BJ (cell line): ENCODE results near the gene PABPC1L. TPM values are rescaled to one million over a fixed set of nuclear protein-coding genes. Genes with fewer than 3 reads are reported as not detected.
A peak's percentile ranks its signal among the peaks of the same experiment; 100 is the strongest.
"Not testable (repeated sequence)": the region's sequence is repeated elsewhere in the genome, so short reads cannot be mapped to it uniquely, and the experiment has no call there.

Source experiments
- CTCF ChIA-PET: fragments of 350-600 bp; formaldehyde crosslinking; extraction: SDS; loops from one replicate; lab custom pipeline; 2021; ENCODE audit warnings: antibody characterized with exemption, inconsistent platforms; lab: Yijun Ruan, JAX
- POLR2A ChIA-PET: fragments of 300-600 bp; sonication (Branson Sonifier 250); formaldehyde crosslinking; extraction: SDS; loops from one replicate; lab custom pipeline; 2021; ENCODE audit warnings: antibody characterized with exemption; lab: Charles Lee
- DNase-seq: peaks from one replicate; pipeline ENCODE4 v3.0.0-alpha.2; 2011; ENCODE audit warnings: low read depth
- H3K27me3 ChIP-seq: 2 replicates; pipeline ENCODE4 v1.6.0; 2011; ENCODE audit warnings: low read length; ENCODE audit not compliant: control insufficient read depth, insufficient read depth
- H3K36me3 ChIP-seq: 2 replicates; pipeline ENCODE4 v1.5.1; 2011; ENCODE audit warnings: low read length; ENCODE audit not compliant: control insufficient read depth, insufficient read depth
- H3K4me3 ChIP-seq: 2 replicates; pipeline ENCODE4 v1.5.1; 2011; ENCODE audit warnings: low read depth, mild to moderate bottlenecking, control low read depth, low read length
- CTCF ChIP-seq: IDR thresholded peaks from 2 replicates; pipeline ENCODE4 v1.5.1; 2011; ENCODE audit warnings: low read depth, mild to moderate bottlenecking, control low read depth, inconsistent platforms, low read length, moderate library complexity; ENCODE audit not compliant: insufficient read depth
- polyA plus RNA-seq: library from polyadenylated mRNA; depleted of rRNA; stranded (reverse); fragments of >200 nt; gene quantifications from 2 replicates; pipeline ENCODE4 v1.2.3, GENCODE V29; 2011

The PABPC1L gene
- polyA plus RNA-seq, 1 experiment = 55.0 TPM

GRCh38 chr20:44866703-44867335 is 43.0 kb upstream of the PABPC1L start:
- no peak for DNase-seq
- POLR2A ChIA-PET = no interaction called here
- CTCF ChIA-PET = interaction anchor here (0.6 to 1.9 kb wide), 22 partner anchors 10 to 652 kb away, joined by 3 to 28 read pairs (median 4); partner anchors contain the start of gene YWHAB

GRCh38 chr20:44869471-44869870 is 40.4 kb upstream of the PABPC1L start:
- Histone ChIP-seq H3K36me3 (no peaks in the 10 kb centered on the region), H3K27me3 (peaks cover 9% of the 10 kb centered on the region), H3K4me3 (no peak overlapping the region)
- no peak for TF ChIP-seq CTCF
- ChIA-PET CTCF (interaction anchor here (0.6 to 2.7 kb wide), 3 partner anchors 122 to 251 kb away, joined by 3 to 15 read pairs (median 15); no protein-coding TSS in a partner anchor), POLR2A (no interaction called here)
- no peak for DNase-seq

More at GRCh38 chr20:44866703-44867335, 43.0 kb upstream of the PABPC1L start:
- H3K27me3 ChIP-seq = peaks cover 7% of the 10 kb centered on the region
- no peak for TF ChIP-seq CTCF
- H3K4me3 ChIP-seq = no peak overlapping the region
- no peaks in the 10 kb centered on the region for H3K36me3 ChIP-seq

GRCh38 chr20:44882360-44882759 is 27.5 kb upstream of the PABPC1L start:
- DNase-seq, H3K4me3 ChIP-seq, H3K36me3 ChIP-seq, H3K27me3 ChIP-seq, CTCF ChIA-PET, POLR2A ChIA-PET: not testable (repeated sequence)

GRCh38 chr20:44883214-44883902 is 26.5 kb upstream of the PABPC1L start:
- TF ChIP-seq CTCF = no peak
- no peaks in the 10 kb centered on the region; the same call in none of the 2 replicates for H3K27me3 ChIP-seq
- ChIA-PET CTCF (no interaction called here), POLR2A (no interaction called here)
- no peak overlapping the region for H3K4me3 ChIP-seq
- no peak for DNase-seq
- no peaks in the 10 kb centered on the region; the same call in 1 of the 2 replicates for H3K36me3 ChIP-seq

- CTCF ChIA-PET = interaction anchor here (0.8 to 1.8 kb wide), 5 partner anchors 13 to 409 kb away, joined by 3 to 5 read pairs (median 4); no protein-coding TSS in a partner anchor
- POLR2A ChIA-PET = no interaction called here
- Histone ChIP-seq H3K27me3 (no peaks in the 10 kb centered on the region; the same call in 1 of the 2 replicates), H3K4me3 (peak overlapping the region; percentile 76), H3K36me3 (no peaks in the 10 kb centered on the region; the same call in 1 of the 2 replicates)
- DNase-seq = no peak
- no peak for TF ChIP-seq CTCF
Measured at GRCh38 chr20:44884907-44885391, 24.9 kb upstream of the PABPC1L start.
